ENCODE results near the gene OXNAD1.

The OXNAD1 gene

GRCh38 chr3:16262174-16262573 lies 2.8 kb upstream of the OXNAD1 start:
- Histone ChIP-seq H2AFZ (no peak overlapping the region), H3K27ac (no peak overlapping the region), H3K9me3 (ENCODE audit: control insufficient read depth, low read length) (no peaks in the 10 kb centered on the region), H3K4me3 (ENCODE audit: low read depth, low read length) (no peak overlapping the region), H3K4me1 (peaks cover 4% of the 10 kb centered on the region), H3K4me2 (ENCODE audit: low read length) (no peak overlapping the region), H3K27me3 (ENCODE audit: control insufficient read depth, insufficient read depth, low read length) (no peaks in the 10 kb centered on the region), H3K79me2 (peaks cover 6% of the 10 kb centered on the region), H3K36me3 (ENCODE audit: control insufficient read depth, insufficient read depth, low read length) (no peaks in the 10 kb centered on the region), H3K9ac (no peak overlapping the region)
- no peak for TF ChIP-seq CTCF (IDR thresholded peaks at IDR 0.05)

- no peaks in the 10 kb centered on the region for H3K27me3 ChIP-seq (ENCODE audit: control insufficient read depth, insufficient read depth, low read length)
- peak overlapping the region; percentile 90 for H3K4me2 ChIP-seq (ENCODE audit: low read length)
- TF ChIP-seq CTCF (IDR thresholded peaks at IDR 0.05) = no peak
- no peaks in the 10 kb centered on the region for H3K36me3 ChIP-seq (ENCODE audit: control insufficient read depth, insufficient read depth, low read length)
- H3K27ac ChIP-seq = peak overlapping the region; percentile 87
- peak overlapping the region; percentile 93 for H3K4me3 ChIP-seq (ENCODE audit: low read depth, low read length)
- H3K4me1 ChIP-seq = peaks cover 4% of the 10 kb centered on the region
- H2AFZ ChIP-seq = peak overlapping the region; percentile 97
- H3K79me2 ChIP-seq = peaks cover 6% of the 10 kb centered on the region
- H3K9ac ChIP-seq = peak overlapping the region; percentile 75
- no peaks in the 10 kb centered on the region for H3K9me3 ChIP-seq (ENCODE audit: control insufficient read depth, low read length)
These were observed 771 bp upstream of the OXNAD1 start for GRCh38 chr3:16264174-16264707.

GRCh38 chr3:16265455-16265786 lies 409 bp downstream of the OXNAD1 start:
- Histone ChIP-seq H3K9me3 (ENCODE audit: control insufficient read depth, low read length) (no peaks in the 10 kb centered on the region), H3K27ac (peak overlapping the region; percentile 87), H3K4me1 (peaks cover 4% of the 10 kb centered on the region), H3K79me2 (peaks cover 6% of the 10 kb centered on the region), H3K36me3 (ENCODE audit: control insufficient read depth, insufficient read depth, low read length) (no peaks in the 10 kb centered on the region), H3K27me3 (ENCODE audit: control insufficient read depth, insufficient read depth, low read length) (no peaks in the 10 kb centered on the region), H3K4me2 (ENCODE audit: low read length) (peak overlapping the region; percentile 75), H3K4me3 (ENCODE audit: low read depth, low read length) (peak overlapping the region; percentile 93), H3K9ac (peak overlapping the region; percentile 55), H2AFZ (peak overlapping the region; percentile 97)
- no peak for TF ChIP-seq CTCF (IDR thresholded peaks at IDR 0.05)

GRCh38 chr3:16266714-16267113 lies 1.7 kb downstream of the OXNAD1 start:
- no peak overlapping the region for H2AFZ ChIP-seq
- H3K4me3 ChIP-seq (ENCODE audit: low read depth, low read length) = peak overlapping the region; percentile 93
- peaks cover 6% of the 10 kb centered on the region for H3K79me2 ChIP-seq
- peaks cover 4% of the 10 kb centered on the region for H3K4me1 ChIP-seq
- no peak overlapping the region for H3K9ac ChIP-seq
- H3K4me2 ChIP-seq (ENCODE audit: low read length) = no peak overlapping the region
- no peak overlapping the region for H3K27ac ChIP-seq
- H3K9me3 ChIP-seq (ENCODE audit: control insufficient read depth, low read length) = no peaks in the 10 kb centered on the region
- H3K27me3 ChIP-seq (ENCODE audit: control insufficient read depth, insufficient read depth, low read length) = no peaks in the 10 kb centered on the region
- no peak for TF ChIP-seq CTCF (IDR thresholded peaks at IDR 0.05)
- no peaks in the 10 kb centered on the region for H3K36me3 ChIP-seq (ENCODE audit: control insufficient read depth, insufficient read depth, low read length)

- Histone ChIP-seq H3K4me2 (ENCODE audit: low read length) (no peak overlapping the region), H3K27me3 (ENCODE audit: control insufficient read depth, insufficient read depth, low read length) (no peaks in the 10 kb centered on the region), H2AFZ (no peak overlapping the region), H3K9me3 (ENCODE audit: control insufficient read depth, low read length) (no peaks in the 10 kb centered on the region), H3K79me2 (no peaks in the 10 kb centered on the region), H3K9ac (no peak overlapping the region), H3K36me3 (ENCODE audit: control insufficient read depth, insufficient read depth, low read length) (no peaks in the 10 kb centered on the region), H3K4me1 (peaks cover 2% of the 10 kb centered on the region), H3K27ac (no peak overlapping the region), H3K4me3 (ENCODE audit: low read depth, low read length) (no peak overlapping the region)
- TF ChIP-seq CTCF (IDR thresholded peaks at IDR 0.05) = no peak
These were observed 5.8 kb downstream of the OXNAD1 start for GRCh38 chr3:16270855-16271254.
